ENCODE measurements around the gene FCGR1A. TPM values are rescaled to one million over a fixed set of nuclear protein-coding genes. Genes with fewer than 3 reads are reported as not detected.
"Not testable (repeated sequence)": the region's sequence is repeated elsewhere in the genome, so short reads cannot be mapped to it uniquely, and the experiment has no call there.

The FCGR1A gene
- total and polyA plus RNA-seq, 2 donors, result 2.7 to 27.7 TPM

- H3K27ac ChIP-seq (ENCODE audit: low read depth in 1 of 2, low read length in 1 of 2); DNase-seq (ENCODE audit: low read depth in 6 of 9, low spot score in 9 of 9); H3K27me3 ChIP-seq (ENCODE audit: control insufficient read depth in 2 of 2, insufficient read depth in 1 of 2, low read length in 1 of 2); H3K4me1 ChIP-seq (ENCODE audit: control insufficient read depth in 2 of 2, insufficient read depth in 2 of 2, low read length in 2 of 2); H3K4me3 ChIP-seq (ENCODE audit: low read length in 2 of 2); H3K36me3 ChIP-seq (ENCODE audit: control insufficient read depth in 2 of 2, insufficient read depth in 2 of 2, low read length in 1 of 2); H3K9me3 ChIP-seq (ENCODE audit: control insufficient read depth in 2 of 2, insufficient read depth in 1 of 2, low read length in 1 of 2): not testable (repeated sequence)
- WGBS, result 95% methylated on average over 1 of the region's 4 CpGs
Measured at GRCh38 chr1:149771653-149772425, 10.7 kb upstream of the FCGR1A start.

GRCh38 chr1:149775510-149776147 lies 6.9 kb upstream of the FCGR1A start:
- H3K4me3 ChIP-seq (ENCODE audit: low read length in 2 of 2); H3K4me1 ChIP-seq (ENCODE audit: control insufficient read depth in 2 of 2, insufficient read depth in 2 of 2, low read length in 2 of 2); H3K36me3 ChIP-seq (ENCODE audit: control insufficient read depth in 2 of 2, insufficient read depth in 2 of 2, low read length in 1 of 2); H3K27me3 ChIP-seq (ENCODE audit: control insufficient read depth in 2 of 2, insufficient read depth in 1 of 2, low read length in 1 of 2); H3K9me3 ChIP-seq (ENCODE audit: control insufficient read depth in 2 of 2, insufficient read depth in 1 of 2, low read length in 1 of 2); DNase-seq (ENCODE audit: low read depth in 6 of 9, low spot score in 9 of 9); H3K27ac ChIP-seq (ENCODE audit: low read depth in 1 of 2, low read length in 1 of 2): not testable (repeated sequence)
- WGBS, result 95% methylated on average over 1 of the region's 3 CpGs

DNA sequence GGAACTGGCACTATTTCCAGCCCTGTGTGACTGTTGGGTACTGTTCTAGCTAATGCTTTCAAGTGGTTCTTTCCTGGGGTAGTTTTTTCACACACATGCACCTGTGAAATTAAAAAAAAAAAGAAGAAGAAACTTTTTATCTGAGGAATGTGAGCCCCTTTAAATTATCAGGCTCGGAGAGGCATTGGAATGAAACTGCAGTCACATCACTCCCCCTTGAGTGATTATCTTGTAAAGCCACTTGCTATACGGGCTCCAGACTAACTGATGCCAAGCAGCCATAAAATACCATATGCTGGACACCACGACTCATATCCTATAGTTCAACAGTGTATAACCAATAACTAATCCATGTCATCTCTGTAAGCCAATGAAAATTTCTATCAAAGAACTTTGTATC lies 5.4 kb upstream of the FCGR1A start:
- H3K27ac ChIP-seq (ENCODE audit: low read depth in 1 of 2, low read length in 1 of 2); H3K4me3 ChIP-seq (ENCODE audit: low read length in 2 of 2); H3K36me3 ChIP-seq (ENCODE audit: control insufficient read depth in 2 of 2, insufficient read depth in 2 of 2, low read length in 1 of 2); H3K4me1 ChIP-seq (ENCODE audit: control insufficient read depth in 2 of 2, insufficient read depth in 2 of 2, low read length in 2 of 2); H3K9me3 ChIP-seq (ENCODE audit: control insufficient read depth in 2 of 2, insufficient read depth in 1 of 2, low read length in 1 of 2); H3K27me3 ChIP-seq (ENCODE audit: control insufficient read depth in 2 of 2, insufficient read depth in 1 of 2, low read length in 1 of 2): not testable (repeated sequence)
- peak in 1 of 9 donors; percentile 27 for DNase-seq (ENCODE audit: low read depth in 6 of 9, low spot score in 9 of 9)
- 0% methylated on average over 1 of the region's 3 CpGs for WGBS

GRCh38 chr1:149778313-149778712 lies 4.2 kb upstream of the FCGR1A start:
- not testable (repeated sequence) for DNase-seq (ENCODE audit: low read depth in 6 of 9, low spot score in 9 of 9); H3K36me3 ChIP-seq (ENCODE audit: control insufficient read depth in 2 of 2, insufficient read depth in 2 of 2, low read length in 1 of 2); H3K27ac ChIP-seq (ENCODE audit: low read depth in 1 of 2, low read length in 1 of 2); H3K27me3 ChIP-seq (ENCODE audit: control insufficient read depth in 2 of 2, insufficient read depth in 1 of 2, low read length in 1 of 2); H3K9me3 ChIP-seq (ENCODE audit: control insufficient read depth in 2 of 2, insufficient read depth in 1 of 2, low read length in 1 of 2); H3K4me1 ChIP-seq (ENCODE audit: control insufficient read depth in 2 of 2, insufficient read depth in 2 of 2, low read length in 2 of 2); H3K4me3 ChIP-seq (ENCODE audit: low read length in 2 of 2)
- WGBS, result 75% methylated on average over 1 of the region's 1 CpG

- H3K27me3 ChIP-seq (ENCODE audit: control insufficient read depth in 2 of 2, insufficient read depth in 1 of 2, low read length in 1 of 2); H3K4me1 ChIP-seq (ENCODE audit: control insufficient read depth in 2 of 2, insufficient read depth in 2 of 2, low read length in 2 of 2); H3K9me3 ChIP-seq (ENCODE audit: control insufficient read depth in 2 of 2, insufficient read depth in 1 of 2, low read length in 1 of 2); H3K4me3 ChIP-seq (ENCODE audit: low read length in 2 of 2); H3K36me3 ChIP-seq (ENCODE audit: control insufficient read depth in 2 of 2, insufficient read depth in 2 of 2, low read length in 1 of 2); H3K27ac ChIP-seq (ENCODE audit: low read depth in 1 of 2, low read length in 1 of 2); DNase-seq (ENCODE audit: low read depth in 6 of 9, low spot score in 9 of 9): not testable (repeated sequence)
- 91% methylated on average over 5 of the region's 5 CpGs for WGBS
Measured at GRCh38 chr1:149781413-149781984, 995 bp upstream of the FCGR1A start.

- H3K9me3 ChIP-seq (ENCODE audit: control insufficient read depth in 2 of 2, insufficient read depth in 1 of 2, low read length in 1 of 2); H3K27me3 ChIP-seq (ENCODE audit: control insufficient read depth in 2 of 2, insufficient read depth in 1 of 2, low read length in 1 of 2); H3K4me1 ChIP-seq (ENCODE audit: control insufficient read depth in 2 of 2, insufficient read depth in 2 of 2, low read length in 2 of 2); H3K4me3 ChIP-seq (ENCODE audit: low read length in 2 of 2); H3K27ac ChIP-seq (ENCODE audit: low read depth in 1 of 2, low read length in 1 of 2); H3K36me3 ChIP-seq (ENCODE audit: control insufficient read depth in 2 of 2, insufficient read depth in 2 of 2, low read length in 1 of 2); DNase-seq (ENCODE audit: low read depth in 6 of 9, low spot score in 9 of 9): not testable (repeated sequence)
- WGBS, result no CpG with 5 or more reads among the region's 2 CpGs
Measured at GRCh38 chr1:149783289-149783688, 795 bp downstream of the FCGR1A start.

- H3K27ac ChIP-seq (ENCODE audit: low read depth in 1 of 2, low read length in 1 of 2); H3K4me3 ChIP-seq (ENCODE audit: low read length in 2 of 2); DNase-seq (ENCODE audit: low read depth in 6 of 9, low spot score in 9 of 9); H3K4me1 ChIP-seq (ENCODE audit: control insufficient read depth in 2 of 2, insufficient read depth in 2 of 2, low read length in 2 of 2); H3K27me3 ChIP-seq (ENCODE audit: control insufficient read depth in 2 of 2, insufficient read depth in 1 of 2, low read length in 1 of 2); H3K9me3 ChIP-seq (ENCODE audit: control insufficient read depth in 2 of 2, insufficient read depth in 1 of 2, low read length in 1 of 2); H3K36me3 ChIP-seq (ENCODE audit: control insufficient read depth in 2 of 2, insufficient read depth in 2 of 2, low read length in 1 of 2): not testable (repeated sequence)
- 86% methylated on average over 4 of the region's 4 CpGs for whole genome bisulfite sequencing
Measured at GRCh38 chr1:149783868-149784267, 1.4 kb downstream of the FCGR1A start.

GRCh38 chr1:149787688-149788451 lies 5.4 kb downstream of the FCGR1A start:
- not testable (repeated sequence) for H3K4me1 ChIP-seq (ENCODE audit: control insufficient read depth in 2 of 2, insufficient read depth in 2 of 2, low read length in 2 of 2); H3K9me3 ChIP-seq (ENCODE audit: control insufficient read depth in 2 of 2, insufficient read depth in 1 of 2, low read length in 1 of 2); H3K4me3 ChIP-seq (ENCODE audit: low read length in 2 of 2); H3K27ac ChIP-seq (ENCODE audit: low read depth in 1 of 2, low read length in 1 of 2); H3K27me3 ChIP-seq (ENCODE audit: control insufficient read depth in 2 of 2, insufficient read depth in 1 of 2, low read length in 1 of 2); DNase-seq (ENCODE audit: low read depth in 6 of 9, low spot score in 9 of 9); H3K36me3 ChIP-seq (ENCODE audit: control insufficient read depth in 2 of 2, insufficient read depth in 2 of 2, low read length in 1 of 2)
- 89% methylated on average over 3 of the region's 3 CpGs for WGBS

GRCh38 chr1:149792502-149792901 lies 10.0 kb downstream of the FCGR1A start:
- WGBS, result under 1% methylated on average over 21 of the region's 36 CpGs
- H3K9me3 ChIP-seq (ENCODE audit: control insufficient read depth in 2 of 2, insufficient read depth in 1 of 2, low read length in 1 of 2); H3K4me1 ChIP-seq (ENCODE audit: control insufficient read depth in 2 of 2, insufficient read depth in 2 of 2, low read length in 2 of 2); H3K36me3 ChIP-seq (ENCODE audit: control insufficient read depth in 2 of 2, insufficient read depth in 2 of 2, low read length in 1 of 2); H3K27me3 ChIP-seq (ENCODE audit: control insufficient read depth in 2 of 2, insufficient read depth in 1 of 2, low read length in 1 of 2): not testable (repeated sequence)
- peak overlapping the region; percentile 82 to 88 for H3K27ac ChIP-seq (ENCODE audit: low read depth in 1 of 2, low read length in 1 of 2)
- DNase-seq (ENCODE audit: low read depth in 6 of 9, low spot score in 9 of 9), result peak in 4 of 9 donors; percentile 25 to 64 (median 37)
- H3K4me3 ChIP-seq (ENCODE audit: low read length in 2 of 2), result peak overlapping the region; percentile 44 to 47

Measured in thymus (tissue), 11 donors.